Muscle layer of colon (tissue), 2 donors: ENCODE data around the gene RNF182.
"Not testable (repeated sequence)": the region's sequence is repeated elsewhere in the genome, so short reads cannot be mapped to it uniquely, and the experiment has no call there.

ENCODE experiments used
- H3K27ac ChIP-seq: one replicate; pipeline ENCODE4 v1.7.0; 2013; ENCODE audit warnings: low read depth, mild to moderate bottlenecking, low read length, moderate library complexity
- H3K27me3 ChIP-seq, 2 donors: one replicate each; pipeline ENCODE4 v1.7.0; 2013; ENCODE audit warnings: low read length in 2 of 2, mild to moderate bottlenecking in 2 of 2; ENCODE audit not compliant: insufficient read depth in 2 of 2, control insufficient read depth in 1 of 2
- H3K36me3 ChIP-seq: one replicate; pipeline ENCODE4 v1.7.0; 2013; ENCODE audit warnings: mild to moderate bottlenecking, low read length; ENCODE audit not compliant: insufficient read depth
- H3K4me1 ChIP-seq: one replicate; pipeline ENCODE4 v1.7.0; 2013; ENCODE audit warnings: mild to moderate bottlenecking, low read length; ENCODE audit not compliant: insufficient read depth
- H3K4me3 ChIP-seq, 2 donors: one replicate each; pipeline ENCODE4 v1.7.0; 2013; ENCODE audit warnings: low read length in 2 of 2, low read depth in 1 of 2, mild to moderate bottlenecking in 1 of 2, moderate library complexity in 1 of 2
- H3K9ac ChIP-seq: one replicate; pipeline ENCODE4 v1.7.0; 2013; ENCODE audit warnings: low read length
- H3K9me3 ChIP-seq: one replicate; pipeline ENCODE4 v1.7.0; 2013; ENCODE audit warnings: mild to moderate bottlenecking, low read length
- donor health status: abdominal sarcoma.
- donor health status: Adenocarcinoma of cecum.

The RNF182 gene

DNA sequence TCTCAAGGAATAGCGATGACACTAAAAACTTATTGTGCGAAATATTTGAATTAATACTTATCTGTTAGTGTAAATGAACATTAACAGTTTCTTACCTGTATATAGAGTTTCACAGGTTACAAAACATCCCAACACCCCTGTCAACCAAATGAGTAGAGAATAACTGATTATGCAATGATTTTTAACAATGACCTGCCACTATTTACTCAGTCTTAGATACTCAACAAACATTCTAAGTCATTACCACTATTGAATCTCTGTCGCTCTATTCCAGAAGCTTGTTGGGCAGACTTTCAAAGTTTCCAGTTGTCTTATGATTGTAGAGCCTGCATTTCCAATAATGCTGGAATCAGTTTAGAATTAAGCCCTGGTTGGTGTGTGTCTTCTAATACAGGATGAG, 85.5 kb downstream of the RNF182 start:
- H3K4me3 ChIP-seq = no peak overlapping the region
- no peak overlapping the region for H3K27ac ChIP-seq
- H3K9ac ChIP-seq = no peak overlapping the region
- H3K9me3 ChIP-seq = no peaks in the 10 kb centered on the region
- H3K36me3 ChIP-seq = no peaks in the 10 kb centered on the region
- no peaks in the 10 kb centered on the region for H3K4me1 ChIP-seq
- no peaks in the 10 kb centered on the region for H3K27me3 ChIP-seq

DNA sequence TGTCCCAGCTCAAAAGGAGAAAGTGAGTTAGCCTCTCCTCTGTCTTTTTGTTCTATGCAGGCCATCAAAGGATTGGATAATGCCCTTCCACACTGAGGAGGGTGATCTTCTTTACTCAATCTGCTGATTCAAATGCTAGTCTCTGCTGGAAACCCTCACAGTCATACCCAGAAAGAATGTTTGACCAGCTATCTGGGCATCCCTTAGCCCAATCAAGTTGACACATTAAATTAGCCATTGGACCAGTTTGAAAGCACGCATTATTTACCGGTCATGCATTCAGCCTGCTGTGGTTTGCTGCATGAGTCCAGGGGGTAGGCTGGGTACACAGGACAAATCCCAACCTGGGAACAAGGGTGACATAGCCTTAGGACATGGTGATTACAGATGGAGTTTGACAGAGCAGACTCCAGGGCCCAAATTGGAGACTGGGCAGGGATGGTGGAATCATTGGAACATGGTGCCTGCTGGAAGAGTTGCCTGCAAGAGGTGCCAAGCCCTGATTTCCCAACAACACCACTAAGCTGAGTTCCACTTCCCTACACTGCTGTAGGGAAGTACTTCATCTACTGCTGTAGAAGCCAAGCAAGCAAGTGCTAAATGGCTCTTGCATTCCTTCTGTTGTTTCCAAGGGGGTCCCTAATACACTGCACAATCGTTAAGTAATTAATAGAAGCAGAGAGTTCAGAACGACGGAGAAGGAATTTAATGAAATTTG, 87.7 kb downstream of the RNF182 start:
- no peaks in the 10 kb centered on the region for H3K36me3 ChIP-seq
- no peaks in the 10 kb centered on the region for H3K27me3 ChIP-seq
- no peak overlapping the region for H3K4me3 ChIP-seq
- no peaks in the 10 kb centered on the region for H3K9me3 ChIP-seq
- H3K27ac ChIP-seq = no peak overlapping the region
- H3K4me1 ChIP-seq = no peaks in the 10 kb centered on the region
- no peak overlapping the region for H3K9ac ChIP-seq

DNA sequence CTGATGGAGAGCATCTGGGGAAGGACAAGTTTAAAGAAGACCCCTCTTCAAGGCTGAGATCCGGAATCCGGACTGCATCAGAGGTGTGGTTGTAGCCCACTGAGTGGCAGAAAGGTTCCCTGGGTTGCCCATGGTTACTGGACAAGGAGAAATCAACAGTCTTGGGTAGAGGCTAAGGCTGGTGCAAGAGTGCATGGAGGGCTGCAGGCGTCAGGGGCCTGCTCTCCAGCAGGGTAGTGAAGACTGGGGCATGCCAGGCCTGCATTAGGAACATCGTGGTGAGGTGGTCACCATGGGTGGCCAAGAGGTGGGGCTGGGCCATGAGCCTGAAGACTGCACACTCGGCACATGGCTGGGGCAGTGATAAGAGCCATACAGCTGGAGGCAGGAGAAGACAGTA, 91.2 kb downstream of the RNF182 start:
- H3K9me3 ChIP-seq = no peaks in the 10 kb centered on the region
- no peak overlapping the region for H3K4me3 ChIP-seq
- no peak overlapping the region for H3K9ac ChIP-seq
- no peaks in the 10 kb centered on the region for H3K27me3 ChIP-seq
- no peak overlapping the region for H3K27ac ChIP-seq
- no peaks in the 10 kb centered on the region for H3K4me1 ChIP-seq
- no peaks in the 10 kb centered on the region for H3K36me3 ChIP-seq

- Histone ChIP-seq H3K9me3 (no peaks in the 10 kb centered on the region), H3K36me3 (no peaks in the 10 kb centered on the region), H3K9ac (no peak overlapping the region), H3K27ac (no peak overlapping the region), H3K4me1 (no peaks in the 10 kb centered on the region), H3K4me3 (no peak overlapping the region), H3K27me3 (no peaks in the 10 kb centered on the region)
Measured at GRCh38 chr6:14016432-14016831, 91.7 kb downstream of the RNF182 start.

GRCh38 chr6:14016935-14017625, 92.3 kb downstream of the RNF182 start:
- Histone ChIP-seq H3K9me3 (no peaks in the 10 kb centered on the region), H3K4me3 (no peak overlapping the region), H3K9ac (no peak overlapping the region), H3K36me3 (no peaks in the 10 kb centered on the region), H3K27ac (no peak overlapping the region), H3K27me3 (no peaks in the 10 kb centered on the region), H3K4me1 (no peaks in the 10 kb centered on the region)

- H3K4me3 ChIP-seq = no peak overlapping the region
- no peak overlapping the region for H3K9ac ChIP-seq
- H3K27ac ChIP-seq = no peak overlapping the region
- no peaks in the 10 kb centered on the region for H3K4me1 ChIP-seq
- no peaks in the 10 kb centered on the region for H3K9me3 ChIP-seq
- no peaks in the 10 kb centered on the region for H3K27me3 ChIP-seq
- no peaks in the 10 kb centered on the region for H3K36me3 ChIP-seq
Measured at GRCh38 chr6:14017626-14018475, 93.1 kb downstream of the RNF182 start.

- not testable (repeated sequence) for H3K9ac ChIP-seq, H3K36me3 ChIP-seq, H3K27me3 ChIP-seq, H3K9me3 ChIP-seq, H3K27ac ChIP-seq, H3K4me3 ChIP-seq, H3K4me1 ChIP-seq
Measured at GRCh38 chr6:14018559-14018958, 93.8 kb downstream of the RNF182 start.

DNA sequence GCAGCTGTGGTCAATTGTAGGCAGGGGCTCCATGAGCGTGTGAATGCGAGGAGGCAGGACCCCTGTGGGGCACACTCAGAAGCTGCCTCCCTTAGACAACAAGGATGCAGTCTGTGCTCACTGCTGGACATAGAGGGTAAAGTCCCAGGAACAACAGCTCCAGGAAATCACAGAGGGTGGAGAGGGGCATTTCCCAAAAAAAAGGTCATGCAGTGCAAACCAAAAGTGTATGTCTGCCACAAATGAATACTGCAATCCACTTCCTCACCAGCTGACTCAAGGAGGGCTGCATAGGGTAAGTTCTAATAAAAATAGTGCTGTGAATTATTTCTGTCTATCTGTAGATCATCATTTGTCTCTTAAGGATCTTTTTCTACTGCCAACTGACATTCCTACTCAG, 95.8 kb downstream of the RNF182 start:
- no peaks in the 10 kb centered on the region for H3K9me3 ChIP-seq
- no peaks in the 10 kb centered on the region for H3K36me3 ChIP-seq
- no peak overlapping the region for H3K27ac ChIP-seq
- H3K9ac ChIP-seq = no peak overlapping the region
- H3K4me3 ChIP-seq = no peak overlapping the region
- no peaks in the 10 kb centered on the region for H3K27me3 ChIP-seq
- no peaks in the 10 kb centered on the region for H3K4me1 ChIP-seq

DNA sequence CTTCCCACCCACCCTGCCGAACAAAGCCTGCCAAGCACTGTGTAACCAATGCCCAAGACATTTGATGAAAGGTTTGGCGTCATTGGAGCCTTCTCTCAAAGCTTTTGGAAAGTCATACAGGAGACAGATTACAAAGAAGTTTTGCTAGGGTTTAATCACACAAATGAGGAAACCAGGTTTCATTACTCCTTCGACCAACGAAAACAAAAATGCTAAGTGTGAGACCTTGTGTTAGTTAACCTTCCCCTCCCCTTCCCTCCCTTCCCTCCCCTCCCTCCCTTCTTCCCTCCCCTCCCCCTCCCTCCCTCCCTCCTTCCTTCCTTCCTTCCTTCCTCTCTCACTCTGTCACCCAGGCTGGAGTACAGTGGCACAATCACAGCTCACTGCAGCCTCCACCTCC, 96.7 kb downstream of the RNF182 start:
- no peaks in the 10 kb centered on the region for H3K27me3 ChIP-seq
- no peak overlapping the region for H3K27ac ChIP-seq
- H3K36me3 ChIP-seq = no peaks in the 10 kb centered on the region
- H3K9me3 ChIP-seq = no peaks in the 10 kb centered on the region
- H3K4me1 ChIP-seq = no peaks in the 10 kb centered on the region
- H3K4me3 ChIP-seq = no peak overlapping the region
- no peak overlapping the region for H3K9ac ChIP-seq

DNA sequence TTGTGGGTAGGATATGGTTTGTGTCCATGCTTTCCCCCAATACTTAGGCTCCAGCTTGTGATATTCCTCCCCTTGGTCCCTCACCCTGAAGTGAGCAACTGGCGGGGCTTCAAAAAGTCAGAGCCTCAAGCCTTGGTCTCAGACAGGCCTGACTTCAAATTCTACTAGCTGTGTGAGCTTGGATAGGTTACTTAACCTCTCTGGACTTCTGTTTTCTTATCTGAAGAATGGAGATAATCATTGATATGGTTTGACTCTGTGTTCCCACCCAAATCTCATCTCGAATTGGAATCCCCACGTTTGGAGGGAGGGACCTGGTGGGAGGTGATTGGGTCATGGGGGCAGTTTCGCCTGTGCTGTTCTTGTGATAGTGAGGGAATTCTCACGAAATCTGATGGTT, 97.9 kb downstream of the RNF182 start:
- Histone ChIP-seq H3K27me3 (no peaks in the 10 kb centered on the region), H3K36me3 (no peaks in the 10 kb centered on the region), H3K4me1 (no peaks in the 10 kb centered on the region), H3K4me3 (no peak overlapping the region), H3K9me3 (no peaks in the 10 kb centered on the region), H3K9ac (no peak overlapping the region), H3K27ac (no peak overlapping the region)

DNA sequence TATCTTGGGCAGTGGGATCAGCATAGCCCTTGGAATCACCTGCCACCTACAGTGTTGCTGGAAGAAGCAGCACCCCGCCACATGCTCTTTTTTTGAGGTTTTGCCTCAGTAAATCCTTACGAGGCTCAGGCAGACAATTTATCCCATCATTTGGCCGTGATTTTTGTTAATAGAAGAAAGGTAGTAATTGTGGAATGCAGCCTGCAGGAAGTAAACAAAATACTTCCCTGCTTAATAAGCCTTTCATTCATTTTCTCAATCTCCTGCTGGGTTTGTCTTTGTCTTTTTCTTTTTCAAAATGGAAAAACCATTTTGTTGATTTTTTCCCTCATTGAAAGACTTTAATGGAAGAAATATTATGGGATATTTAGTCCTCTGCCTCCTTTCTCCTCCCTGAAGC, 99.1 kb downstream of the RNF182 start:
- H3K9me3 ChIP-seq = no peaks in the 10 kb centered on the region
- H3K9ac ChIP-seq = no peak overlapping the region
- H3K27ac ChIP-seq = no peak overlapping the region
- H3K4me3 ChIP-seq = no peak overlapping the region
- no peaks in the 10 kb centered on the region for H3K36me3 ChIP-seq
- H3K4me1 ChIP-seq = no peaks in the 10 kb centered on the region
- no peaks in the 10 kb centered on the region for H3K27me3 ChIP-seq
